NCI-H1417 treated with DMSO at 0.1 percent for 48 hours (cell line): ENCODE measurements around the gene TCN1.

Experiments used
- DNase-seq: peaks from one replicate; lab custom pipeline; 2025; lab: John Stamatoyannopoulos, UW

Gene TCN1

GRCh38 chr11:59807047-59807610 lies 59.2 kb downstream of the TCN1 start:
- no peak for DNase-seq

- no peak for DNase-seq
Observed at GRCh38 chr11:59804061-59804460, 62.2 kb downstream of the TCN1 start.
